Peyer's patch (tissue), 4 donors: ENCODE data around the gene HKDC1. TPM values are rescaled to one million over a fixed set of nuclear protein-coding genes. Genes with fewer than 3 reads are reported as not detected.
"Not testable (repeated sequence)": the region's sequence is repeated elsewhere in the genome, so short reads cannot be mapped to it uniquely, and the experiment has no call there.

Source experiments
- DNase-seq, 3 donors: peaks; one replicate each; pipeline ENCODE4 v3.0.0-alpha.2; 2017 to 2019
- H3K27ac ChIP-seq, 4 donors: fragments of 200-600 bp; sonication (generic); one replicate each; pipeline ENCODE4 v1.5.1; 2016 to 2019
- H3K27me3 ChIP-seq, 2 donors: fragments of 200-600 bp; sonication (generic); one replicate each; pipeline ENCODE4 v1.5.1; 2019
- H3K36me3 ChIP-seq, 3 donors: fragments of 200-600 bp; sonication (generic); one replicate each; pipeline ENCODE4 v1.5.1; 2016 to 2019
- H3K4me1 ChIP-seq, 4 donors: fragments of 200-600 bp; sonication (generic); one replicate each; pipeline ENCODE4 v1.5.1; 2016 to 2019
- H3K4me3 ChIP-seq, 4 donors: fragments of 200-600 bp; sonication (generic); 1 replicate in 3 of 4; 2 replicates in 1 of 4; pipeline ENCODE4 v1.5.1; 2016 to 2019; ENCODE audit warnings: mild to moderate bottlenecking in 1 of 4
- H3K9me3 ChIP-seq, 4 donors: fragments of 200-600 bp; sonication (generic); one replicate each; pipeline ENCODE4 v1.5.1; 2016 to 2019; ENCODE audit warnings: mild to moderate bottlenecking in 1 of 4
- CTCF ChIP-seq, 6 experiments: fragments of 450-650 bp in 4 of 6; fragments of 200-600 bp in 2 of 6; sonication (generic) in 1 of 6; IDR thresholded peaks; one replicate each; pipeline ENCODE4 v1.5.1; 2017 to 2019; ENCODE audit warnings: antibody characterized with exemption in 6 of 6, mild to moderate bottlenecking in 3 of 6, moderate library complexity in 1 of 6
- POLR2A ChIP-seq, 2 donors: fragments of 450-650 bp; IDR thresholded peaks; one replicate each; pipeline ENCODE4 v1.5.1; 2017; ENCODE audit warnings: antibody characterized with exemption in 2 of 2, mild to moderate bottlenecking in 2 of 2, moderate library complexity in 2 of 2
- total RNA-seq, 4 donors: library from RNA; depleted of rRNA; stranded (reverse); fragments of >200 nt; gene quantifications; one replicate each; pipeline ENCODE4 v1.1.0, GENCODE V29; 2016

Gene HKDC1
- total RNA-seq, result 100 to 1,000 TPM in 3 of 4 donors, 10 to 100 TPM in 1; 53.6 to 207 (median 184) TPM

GRCh38 chr10:69220041-69220451 is at the start of gene HKDC1:
HKDC1 (plus strand) TSS chr10:69220332; CDS start chr10:69220436, 104 bp downstream.
- no peaks in the 10 kb centered on the region for H3K9me3 ChIP-seq
- H3K27ac ChIP-seq, result peak within 1 kb of the TSS; percentile 77 to 92 (median 84)
- no peaks in the 10 kb centered on the region for H3K36me3 ChIP-seq
- no peaks in the 10 kb centered on the region for H3K27me3 ChIP-seq
- H3K4me3 ChIP-seq, result peak within 1 kb of the TSS in 3 of 4 donors; percentile 9 to 60 (median 51)
- TF ChIP-seq CTCF (IDR thresholded peaks at IDR 0.05) (no peak), POLR2A (IDR thresholded peaks at IDR 0.05) (peak; percentile 87 to 94)
- peak in 2 of 3 donors; percentile 76 to 79 for DNase-seq
- H3K4me1 ChIP-seq, result peaks cover 0 to 22% (median 5%) of the 10 kb centered on the region in 4 donors

- Histone ChIP-seq H3K4me3 (no peak overlapping the region), H3K27me3 (no peaks in the 10 kb centered on the region), H3K9me3 (no peaks in the 10 kb centered on the region), H3K27ac (no peak overlapping the region), H3K36me3 (peaks cover 0 to 47% (median 0%) of the 10 kb centered on the region in 3 donors), H3K4me1 (no peaks in the 10 kb centered on the region)
- no peak for DNase-seq
- TF ChIP-seq POLR2A (IDR thresholded peaks at IDR 0.05), result no peak
- TF ChIP-seq CTCF (IDR thresholded peaks at IDR 0.05), result no peak
These were observed 47.7 kb upstream of the HKDC1 start for GRCh38 chr10:69172241-69172982.

GRCh38 chr10:69175326-69175725 is 44.8 kb upstream of the HKDC1 start:
- DNase-seq, H3K9me3 ChIP-seq, H3K4me3 ChIP-seq, H3K27ac ChIP-seq, H3K4me1 ChIP-seq, H3K27me3 ChIP-seq: not testable (repeated sequence)
- peaks cover 0 to 22% (median 0%) of the 10 kb centered on the region in 3 donors for H3K36me3 ChIP-seq

GRCh38 chr10:69176823-69177222 is 43.3 kb upstream of the HKDC1 start:
- peaks cover 0 to 16% (median 6%) of the 10 kb centered on the region in 4 donors for H3K4me1 ChIP-seq
- DNase-seq, result no peak
- no peak overlapping the region for H3K4me3 ChIP-seq
- H3K27me3 ChIP-seq, result no peaks in the 10 kb centered on the region
- no peak overlapping the region for H3K27ac ChIP-seq
- peaks cover 0 to 7% (median 0%) of the 10 kb centered on the region in 3 donors for H3K36me3 ChIP-seq
- H3K9me3 ChIP-seq, result no peaks in the 10 kb centered on the region
- TF ChIP-seq CTCF (IDR thresholded peaks at IDR 0.05) (no peak), POLR2A (IDR thresholded peaks at IDR 0.05) (no peak)

GRCh38 chr10:69179089-69179742 is 40.9 kb upstream of the HKDC1 start:
- no peak for TF ChIP-seq CTCF (IDR thresholded peaks at IDR 0.05)
- Histone ChIP-seq H3K27ac (peak overlapping the region; percentile 86 to 92 (median 90)), H3K4me1 (peaks cover 0 to 22% (median 6%) of the 10 kb centered on the region in 4 donors), H3K36me3 (peaks cover 0 to 15% (median 0%) of the 10 kb centered on the region in 3 donors), H3K9me3 (no peaks in the 10 kb centered on the region), H3K27me3 (no peaks in the 10 kb centered on the region), H3K4me3 (peak overlapping the region; percentile 84 to 99 (median 90))
- DNase-seq, result no peak
